AG10803 (cell line): ENCODE measurements around the gene EPM2A.

Experiments
- DNase-seq: peaks from one replicate; pipeline ENCODE4 v3.0.0; 2010; ENCODE audit warnings: low read depth
- H3K4me3 ChIP-seq: 2 replicates; pipeline ENCODE4 v1.5.1; 2011; ENCODE audit warnings: mild to moderate bottlenecking, low read length, control low read depth
- TF ChIP-seq, protein P1 (sequence below): conservative IDR thresholded peaks from 2 replicates; pipeline ENCODE4 v1.5.1; 2011; ENCODE audit warnings: mild to moderate bottlenecking, low read length, control low read depth, inconsistent platforms

EPM2A gene

DNA sequence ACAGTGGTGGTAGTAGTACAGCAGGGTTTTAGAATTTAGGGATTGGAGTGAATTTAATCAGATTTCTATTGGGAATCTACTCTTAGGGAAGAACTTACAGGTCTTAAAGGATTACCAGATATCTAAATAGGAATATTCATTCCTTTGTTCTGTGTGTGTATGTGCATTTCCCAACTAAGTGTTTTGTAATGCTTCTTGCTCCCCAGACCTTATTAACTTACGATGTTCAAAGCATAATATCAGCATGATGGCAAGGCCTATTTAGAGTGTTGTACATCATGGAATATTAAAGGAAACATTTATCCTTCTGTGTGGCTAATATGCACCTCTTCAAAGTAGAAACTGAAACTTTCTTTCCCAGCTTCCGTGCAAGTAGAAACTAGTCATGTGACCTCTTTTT, 133.9 kb downstream of the EPM2A start:
- no peak for DNase-seq
- TF ChIP-seq, protein P1, sequence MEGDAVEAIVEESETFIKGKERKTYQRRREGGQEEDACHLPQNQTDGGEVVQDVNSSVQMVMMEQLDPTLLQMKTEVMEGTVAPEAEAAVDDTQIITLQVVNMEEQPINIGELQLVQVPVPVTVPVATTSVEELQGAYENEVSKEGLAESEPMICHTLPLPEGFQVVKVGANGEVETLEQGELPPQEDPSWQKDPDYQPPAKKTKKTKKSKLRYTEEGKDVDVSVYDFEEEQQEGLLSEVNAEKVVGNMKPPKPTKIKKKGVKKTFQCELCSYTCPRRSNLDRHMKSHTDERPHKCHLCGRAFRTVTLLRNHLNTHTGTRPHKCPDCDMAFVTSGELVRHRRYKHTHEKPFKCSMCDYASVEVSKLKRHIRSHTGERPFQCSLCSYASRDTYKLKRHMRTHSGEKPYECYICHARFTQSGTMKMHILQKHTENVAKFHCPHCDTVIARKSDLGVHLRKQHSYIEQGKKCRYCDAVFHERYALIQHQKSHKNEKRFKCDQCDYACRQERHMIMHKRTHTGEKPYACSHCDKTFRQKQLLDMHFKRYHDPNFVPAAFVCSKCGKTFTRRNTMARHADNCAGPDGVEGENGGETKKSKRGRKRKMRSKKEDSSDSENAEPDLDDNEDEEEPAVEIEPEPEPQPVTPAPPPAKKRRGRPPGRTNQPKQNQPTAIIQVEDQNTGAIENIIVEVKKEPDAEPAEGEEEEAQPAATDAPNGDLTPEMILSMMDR, result no peak
- H3K4me3 ChIP-seq, result no peak overlapping the region

DNA sequence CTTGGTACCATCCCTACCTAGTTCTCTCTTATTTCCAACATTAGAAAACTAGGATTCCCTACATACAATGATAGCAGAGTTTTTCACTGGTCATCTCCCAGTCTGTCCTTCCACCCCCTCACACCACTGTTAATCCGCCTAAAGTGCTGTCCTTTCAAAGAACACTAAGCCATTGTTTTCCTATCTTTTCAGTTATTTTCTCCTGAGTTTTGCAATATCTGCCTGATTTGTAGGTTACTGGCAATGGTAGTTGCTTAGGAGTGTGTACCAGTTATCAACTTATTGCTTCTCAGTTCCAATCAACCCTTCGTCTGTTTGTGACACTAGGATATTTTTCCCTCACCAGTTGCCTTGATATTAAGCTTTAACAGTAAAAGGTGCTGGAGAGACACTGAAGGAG, 135.0 kb downstream of the EPM2A start:
- no peak overlapping the region for H3K4me3 ChIP-seq
- TF ChIP-seq, protein P1, result no peak
- no peak for DNase-seq

DNA sequence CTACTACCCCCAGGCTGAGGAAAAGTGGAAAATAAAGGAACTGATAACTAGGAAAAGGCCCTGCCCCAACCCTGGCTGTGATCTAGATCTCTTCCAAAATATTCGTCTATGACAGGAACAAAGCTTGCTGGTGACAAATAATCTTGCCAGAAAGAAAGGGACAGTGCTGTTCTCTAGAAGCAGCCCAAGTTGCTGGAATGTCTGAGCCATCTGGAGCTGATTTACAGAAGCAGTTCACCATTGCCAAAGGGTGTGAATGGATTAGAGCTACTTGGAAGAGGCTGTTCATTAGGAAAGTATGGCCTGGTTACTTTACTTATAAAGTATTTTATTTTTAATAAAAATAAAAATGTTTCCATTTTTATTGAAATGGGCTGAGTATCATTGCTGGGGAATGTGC, 146.3 kb downstream of the EPM2A start:
- no peak overlapping the region for H3K4me3 ChIP-seq
- TF ChIP-seq, protein P1, result no peak
- DNase-seq, result peak; percentile 31

DNA sequence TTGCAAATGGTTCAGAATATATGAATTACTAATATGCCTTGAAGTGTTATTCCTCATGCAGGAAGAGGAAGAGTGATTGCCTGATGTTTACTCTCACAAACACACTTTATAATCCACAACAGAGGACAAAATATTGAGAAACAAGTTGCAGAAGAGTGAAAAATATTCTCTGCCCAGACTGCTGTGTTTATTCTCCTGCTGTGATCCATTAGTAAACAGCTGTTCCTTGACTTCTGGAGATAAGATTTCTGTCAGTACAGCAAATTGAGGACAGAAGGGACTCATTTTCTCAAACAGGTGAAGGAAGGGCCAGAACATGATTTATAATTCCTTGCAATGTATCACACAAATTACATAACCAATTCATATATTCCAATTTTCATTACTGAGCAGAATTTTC, 148.0 kb downstream of the EPM2A start:
- DNase-seq, result no peak
- TF ChIP-seq, protein P1, result no peak
- H3K4me3 ChIP-seq, result no peak overlapping the region

DNA sequence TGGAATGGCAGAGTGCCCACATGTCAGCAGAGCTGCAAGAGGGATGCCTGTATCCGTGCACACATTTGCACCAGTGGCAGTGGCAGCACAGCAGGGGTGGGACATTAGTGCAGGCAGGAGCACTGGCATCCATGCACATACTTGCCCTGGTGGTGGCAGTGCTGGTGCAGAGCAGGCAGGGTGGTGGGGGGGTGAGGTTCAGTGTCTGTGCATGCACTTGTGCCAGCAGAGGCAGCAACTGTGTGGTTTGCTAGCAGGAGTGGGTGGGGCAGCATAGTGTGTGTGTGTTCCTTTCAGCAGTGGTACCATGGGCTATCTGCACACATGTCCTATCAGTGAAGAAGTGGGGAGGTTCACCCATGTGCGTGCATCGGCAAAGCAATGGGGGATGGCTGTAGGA, 151.6 kb downstream of the EPM2A start:
- no peak overlapping the region for H3K4me3 ChIP-seq
- TF ChIP-seq, protein P1, result no peak
- no peak for DNase-seq
